Head of caudate nucleus (tissue), 42 donors: ENCODE measurements around the gene ATG14.
"Not testable (repeated sequence)": the region's sequence is repeated elsewhere in the genome, so short reads cannot be mapped to it uniquely, and the experiment has no call there.

Experiments
- DNase-seq, 42 donors: peaks; one replicate each; pipeline versions ENCODE4 v3.0.0 to v3.0.0-alpha.2; 2020 to 2021; ENCODE audit warnings: mixed read lengths in 7 of 42
- intact Hi-C: fragments of 100-400 bp; cut with DNase I; formaldehyde crosslinking; loops from one replicate; pipeline ENCODE4 v1.15.0; 2022

ATG14 gene

DNA sequence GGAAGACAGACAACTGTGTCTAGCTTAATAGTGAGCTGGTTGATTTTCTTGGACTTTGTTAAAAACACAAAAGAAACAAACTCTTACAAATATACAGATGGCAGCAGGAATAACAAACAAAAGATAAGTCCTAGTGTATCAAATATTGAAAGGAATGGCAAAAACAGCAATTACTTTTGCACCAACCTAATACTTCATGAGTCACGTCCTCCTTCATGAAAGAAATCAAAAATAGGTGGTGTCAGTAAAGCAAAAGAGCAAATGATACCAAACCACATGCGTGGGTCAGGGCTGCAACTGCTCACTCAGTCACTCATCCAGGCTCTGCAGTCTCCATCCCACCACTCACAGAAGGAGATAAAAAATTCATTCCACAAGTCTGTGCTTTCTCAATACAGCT is 11.8 kb downstream of the ATG14 start:
- intact Hi-C loops: no loop called here
- no peak for DNase-seq

- intact Hi-C loops: no loop called here
- DNase-seq: no peak
These were observed 12.4 kb downstream of the ATG14 start for GRCh38 chr14:55399183-55399582.

DNA sequence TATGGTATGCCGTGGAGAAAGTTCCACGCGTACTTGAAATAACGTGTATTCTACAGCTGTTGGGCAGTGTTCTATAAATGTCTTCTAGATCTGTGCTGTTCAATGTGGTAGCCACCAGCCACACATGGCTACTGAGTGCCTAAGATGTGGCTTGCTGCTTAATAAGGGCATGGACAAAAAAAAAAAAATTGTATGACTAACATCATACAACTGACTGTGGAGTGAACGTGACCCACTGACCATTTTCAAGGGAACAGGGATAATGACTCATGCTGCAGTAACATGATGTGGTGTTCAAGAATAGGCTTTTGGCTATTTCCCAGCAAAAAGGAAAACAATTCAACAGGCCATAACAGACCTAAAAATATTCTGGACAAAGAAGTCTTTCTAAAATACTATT is 13.0 kb downstream of the ATG14 start:
- intact Hi-C loops: no loop called here
- DNase-seq: no peak

GRCh38 chr14:55389330-55389729 is 22.3 kb downstream of the ATG14 start:
- intact Hi-C loops: no loop called here
- DNase-seq: no peak

DNA sequence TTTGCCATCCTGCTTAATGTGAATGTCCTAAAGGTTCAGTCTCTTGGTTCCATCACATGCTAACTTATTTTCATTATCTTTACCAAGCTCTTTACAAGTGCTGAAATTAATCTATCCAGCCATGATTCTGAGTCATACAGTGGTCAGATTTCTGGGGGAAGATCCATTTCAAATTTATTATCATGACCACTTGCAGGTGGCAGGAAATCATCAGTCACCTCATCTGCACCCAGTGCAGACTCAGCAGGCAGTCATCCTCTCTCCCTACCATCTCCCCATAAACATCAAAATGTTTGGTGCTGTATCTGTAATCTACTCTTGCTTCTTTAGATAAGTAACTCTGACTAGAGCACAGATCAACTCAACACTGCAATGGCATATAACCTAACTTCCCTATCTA is 23.5 kb downstream of the ATG14 start:
- no peak for DNase-seq
- intact Hi-C loops: no loop called here

- DNase-seq: no peak
- intact Hi-C loops: no loop called here
These were observed 24.5 kb downstream of the ATG14 start for GRCh38 chr14:55387121-55387520.

GRCh38 chr14:55386037-55386808 is 25.4 kb downstream of the ATG14 start:
- DNase-seq: no peak
- intact Hi-C loops: no loop called here

GRCh38 chr14:55384536-55384935 is 27.1 kb downstream of the ATG14 start:
- intact Hi-C loops: no loop called here
- DNase-seq: no peak

GRCh38 chr14:55383541-55384140 is 28.0 kb downstream of the ATG14 start:
- no peak for DNase-seq
- intact Hi-C loops: no loop called here

- DNase-seq, intact Hi-C loops: not testable (repeated sequence)
These were observed 28.6 kb downstream of the ATG14 start for GRCh38 chr14:55383056-55383466.

DNA sequence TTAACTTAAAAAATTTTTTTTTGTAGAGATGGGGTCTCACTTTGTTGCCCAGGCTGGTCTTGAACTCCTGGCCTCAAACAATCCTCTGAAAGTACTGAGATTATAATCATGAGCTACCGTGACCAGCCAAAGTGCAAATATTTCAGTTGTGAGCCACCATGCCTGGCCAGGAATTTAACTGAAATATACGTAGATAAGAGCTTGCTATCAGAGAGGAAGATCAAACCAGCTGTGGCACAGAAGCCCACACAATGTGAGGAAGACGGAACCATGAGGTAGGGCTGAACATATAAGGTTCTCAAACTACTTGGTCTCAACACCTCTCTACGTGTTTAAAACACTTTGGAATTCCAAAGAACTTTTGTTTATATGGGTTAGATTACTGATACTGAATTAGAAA is 29.1 kb downstream of the ATG14 start:
- no peak for DNase-seq
- intact Hi-C loops: no loop called here

GRCh38 chr14:55381561-55381960 is 30.1 kb downstream of the ATG14 start:
- intact Hi-C loops: no loop called here
- no peak for DNase-seq

DNA sequence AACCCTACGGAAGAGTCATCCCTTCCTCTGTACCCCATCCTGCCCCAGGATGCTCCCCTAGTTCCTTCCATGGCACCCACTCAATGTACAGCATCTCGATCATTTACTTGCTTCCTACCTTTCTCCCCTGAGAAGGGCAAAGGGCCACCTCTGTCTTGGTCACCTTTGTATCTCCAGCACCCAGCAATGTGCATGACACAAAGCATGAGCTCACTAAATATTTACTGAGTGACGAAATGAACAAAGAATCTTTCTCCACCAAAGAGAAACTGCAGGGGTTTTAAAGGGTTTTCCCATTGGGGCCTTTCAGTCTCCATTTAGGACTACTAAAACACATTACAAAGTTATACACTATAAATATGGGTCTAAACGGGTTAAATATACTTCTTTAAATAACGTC is 30.6 kb downstream of the ATG14 start:
- intact Hi-C loops: no loop called here
- DNase-seq: no peak

DNA sequence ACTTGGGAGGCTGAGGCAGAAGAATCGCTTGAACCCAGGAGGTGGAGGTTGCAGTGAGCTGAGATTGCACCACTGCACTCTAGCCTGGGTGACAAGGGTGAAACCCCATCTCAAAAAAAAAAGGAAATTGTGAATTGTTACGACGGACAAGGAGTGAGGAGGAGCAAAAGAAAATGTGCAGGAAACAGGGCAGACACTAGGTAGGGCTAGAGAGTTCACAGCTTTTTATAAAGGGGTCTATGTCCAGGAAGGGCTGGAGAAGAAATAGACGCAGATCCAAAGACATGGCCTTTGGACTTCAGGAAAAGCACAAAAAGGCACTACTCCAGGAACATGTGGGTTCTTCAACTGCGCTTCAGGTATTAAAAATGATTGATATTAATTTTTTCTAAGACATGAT is 34.4 kb downstream of the ATG14 start:
- DNase-seq: no peak
- intact Hi-C loops: no loop called here

DNA sequence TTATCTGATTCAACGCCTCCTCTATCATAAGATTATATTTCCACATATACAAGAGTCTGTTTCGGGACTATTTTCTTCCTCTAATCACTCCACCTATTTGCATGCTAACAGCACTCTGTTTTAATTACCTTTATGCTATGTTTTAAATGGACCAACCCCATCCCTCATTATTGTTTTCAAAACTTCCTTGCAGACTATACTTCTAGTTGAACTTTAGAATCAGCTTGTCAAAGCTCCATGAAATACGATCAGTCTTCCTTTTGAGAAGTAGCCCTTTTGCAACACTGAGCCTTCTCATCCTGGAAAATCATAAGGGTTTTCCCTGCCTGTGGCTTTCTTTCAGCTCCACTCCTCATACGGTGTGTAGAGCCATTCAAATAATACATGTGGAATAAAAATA is 36.9 kb downstream of the ATG14 start:
- DNase-seq: no peak
- intact Hi-C loops: no loop called here

- no peak for DNase-seq
- intact Hi-C loops: no loop called here
These were observed 37.6 kb downstream of the ATG14 start for GRCh38 chr14:55373784-55374705.

GRCh38 chr14:55372825-55373224 is 38.8 kb downstream of the ATG14 start:
- DNase-seq: no peak
- intact Hi-C loops: no loop called here

DNA sequence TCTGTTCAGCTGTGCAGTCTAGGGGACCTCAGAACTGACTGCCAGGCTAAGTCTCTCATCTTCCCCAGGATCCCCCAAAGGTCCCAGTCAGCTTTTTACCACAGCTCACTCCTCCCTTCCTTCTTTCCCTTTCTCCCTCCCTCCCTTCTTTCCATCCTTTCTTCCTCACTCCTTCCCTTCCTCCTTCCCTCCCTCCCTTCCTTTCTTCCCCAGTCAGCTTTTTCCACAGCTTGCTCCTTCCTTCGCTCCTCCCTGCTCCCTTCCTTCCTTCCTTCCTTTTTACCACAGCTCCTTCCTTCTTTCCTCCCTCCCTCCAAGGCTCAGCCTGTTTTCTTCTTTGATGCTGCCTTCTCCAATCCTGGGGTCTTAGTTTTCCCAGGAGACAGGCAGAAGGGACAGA is 39.2 kb downstream of the ATG14 start:
- intact Hi-C loops: no loop called here
- no peak for DNase-seq

DNA sequence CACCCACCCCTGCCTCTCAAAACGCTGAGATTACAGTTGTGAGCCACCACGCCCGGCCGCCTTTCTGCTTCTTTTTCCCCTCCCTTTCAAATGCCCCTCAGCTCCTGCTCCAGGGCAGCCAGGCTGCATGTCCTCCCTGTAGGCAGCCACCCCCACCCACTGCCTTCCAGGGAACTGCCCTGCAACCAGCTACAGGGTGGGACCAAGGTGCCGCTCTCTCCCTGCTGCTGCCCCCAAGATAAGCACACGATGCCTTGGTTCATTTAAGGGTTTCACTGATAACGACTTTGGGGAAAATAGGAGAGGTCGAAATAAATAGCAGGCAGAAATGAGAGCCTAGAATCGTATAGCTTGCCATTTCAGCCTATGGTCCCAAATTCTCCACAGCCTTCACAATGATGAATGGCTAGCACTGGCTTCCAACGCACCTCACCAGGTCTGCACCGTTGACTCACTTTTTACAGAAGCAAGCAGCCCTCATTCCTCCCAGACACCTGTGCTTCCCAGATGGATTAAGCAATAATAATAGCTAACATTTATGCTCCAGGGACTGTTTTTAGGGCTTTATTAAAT is 40.7 kb downstream of the ATG14 start:
- intact Hi-C loops: no loop called here
- DNase-seq: no peak

DNA sequence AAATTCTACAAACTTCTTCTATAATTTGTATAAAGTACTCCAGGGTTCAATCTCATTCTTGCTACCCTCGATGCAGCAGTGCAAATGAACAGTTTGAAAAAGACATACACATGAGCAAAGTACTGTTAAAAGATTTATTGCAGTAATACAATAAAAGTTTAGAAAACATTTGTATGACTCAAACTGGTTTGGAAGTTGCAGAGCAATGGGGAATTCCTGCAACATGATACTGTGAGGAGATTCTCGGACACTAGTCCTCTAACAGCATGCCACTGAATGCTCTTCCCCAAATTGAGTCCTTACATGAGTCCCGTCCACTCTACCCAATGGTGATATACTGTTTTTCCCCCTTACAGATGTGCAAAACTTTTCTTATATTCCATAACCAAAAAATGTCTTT is 45.4 kb downstream of the ATG14 start:
- no peak for DNase-seq
- intact Hi-C loops: no loop called here
